ENCODE results near the gene PRDM1.

- TF ChIP-seq POLR2A (IDR thresholded peaks at IDR 0.05) (no peak), CTCF (IDR thresholded peaks at IDR 0.05) (no peak)
Observed at GRCh38 chr6:106094964-106095335, 8.8 kb downstream of the PRDM1 start.

Data from esophagus squamous epithelium (tissue), 4 donors.